Mesendoderm (in vitro differentiated cells): Measurements from ENCODE around the gene ZBED5.

Experiments
- DNase-seq: peaks from one replicate; pipeline ENCODE4 v3.0.0; 2013
- H2AK5ac ChIP-seq: 2 replicates; pipeline ENCODE4 v1.6.1; 2013; ENCODE audit warnings: low read length, inconsistent platforms
- H2BK120ac ChIP-seq: 2 replicates; pipeline ENCODE4 v1.6.1; 2013; ENCODE audit warnings: low read depth, mild to moderate bottlenecking, low read length, moderate library complexity, mixed read lengths
- H2BK15ac ChIP-seq: replicated peaks from 2 replicates; pipeline ENCODE4 v1.6.1; 2013; ENCODE audit warnings: low read depth, mild to moderate bottlenecking, moderate library complexity
- H2BK5ac ChIP-seq: 2 replicates; pipeline ENCODE4 v1.6.1; 2013; ENCODE audit warnings: low read length, inconsistent platforms
- H3K18ac ChIP-seq: 2 replicates; pipeline ENCODE4 v1.6.1; 2013; ENCODE audit warnings: mild to moderate bottlenecking, low read length, mixed read lengths
- H3K23ac ChIP-seq: one replicate; pipeline ENCODE4 v1.6.1; 2013; ENCODE audit warnings: low read length
- H3K27ac ChIP-seq: 2 replicates; pipeline ENCODE4 v1.5.1; 2013; ENCODE audit warnings: low read depth, mild to moderate bottlenecking, inconsistent platforms, low read length, moderate library complexity
- H3K27me3 ChIP-seq: 2 replicates; pipeline ENCODE4 v1.6.1; 2013; ENCODE audit warnings: low read length, control low read depth, mild to moderate bottlenecking, inconsistent platforms; ENCODE audit not compliant: insufficient read depth, poor library complexity
- H3K36me3 ChIP-seq: 2 replicates; pipeline ENCODE4 v1.6.1; 2013; ENCODE audit warnings: low read length, inconsistent platforms; ENCODE audit not compliant: control insufficient read depth, insufficient read depth
- H3K4ac ChIP-seq: one replicate; pipeline ENCODE4 v1.6.1; 2013; ENCODE audit warnings: low read depth, mild to moderate bottlenecking, low read length, moderate library complexity
- H3K4me1 ChIP-seq: 2 replicates; pipeline ENCODE4 v1.6.1; 2013; ENCODE audit warnings: low read depth, low read length, inconsistent platforms; ENCODE audit not compliant: control insufficient read depth
- H3K4me2 ChIP-seq: 2 replicates; pipeline ENCODE4 v1.6.1; 2013; ENCODE audit warnings: low read length
- H3K4me3 ChIP-seq: 2 replicates; pipeline ENCODE4 v1.5.1; 2013; ENCODE audit warnings: mild to moderate bottlenecking, low read length
- H3K56ac ChIP-seq: one replicate; pipeline ENCODE4 v1.6.1; 2013; ENCODE audit warnings: low read length
- H3K79me1 ChIP-seq: 2 replicates; pipeline ENCODE4 v1.6.1; 2013; ENCODE audit warnings: low read length, inconsistent platforms
- H3K79me2 ChIP-seq: 2 replicates; pipeline ENCODE4 v1.6.1; 2013; ENCODE audit warnings: mild to moderate bottlenecking, low read length; ENCODE audit not compliant: control insufficient read depth, insufficient read depth
- H3K9ac ChIP-seq: 2 replicates; pipeline ENCODE4 v1.6.1; 2013; ENCODE audit warnings: low read length, inconsistent platforms
- H4K5ac ChIP-seq: one replicate; pipeline ENCODE4 v1.6.1; 2013; ENCODE audit warnings: low read length
- H4K8ac ChIP-seq: one replicate; pipeline ENCODE4 v1.6.1; 2013; ENCODE audit warnings: low read depth, mild to moderate bottlenecking, control low read depth, low read length, moderate library complexity
- WGBS: extraction: QIAGEN DNeasy Blood & Tissue Kit; methylation state at CpG from one replicate; pipeline ENCODE4 v1.1.7; 2013; ENCODE audit warnings: low lambda C conversion rate, missing lambda C conversion rate; ENCODE audit not compliant: insufficient coverage; ENCODE audit errors: extremely low coverage; 5-methylcytosine and 5-hydroxymethylcytosine counted together

Gene ZBED5

GRCh38 chr11:10875430-10876021 is 17.7 kb upstream of the ZBED5 start:
- no peaks in the 10 kb centered on the region for H3K79me2 ChIP-seq
- no peak overlapping the region for H3K27ac ChIP-seq
- WGBS: no CpG with 5 or more reads among the region's 2 CpGs
- H3K27me3 ChIP-seq: no peaks in the 10 kb centered on the region
- no peaks in the 10 kb centered on the region for H3K79me1 ChIP-seq
- no peaks in the 10 kb centered on the region for H3K4me1 ChIP-seq
- H3K4me3 ChIP-seq: no peak overlapping the region
- no peak overlapping the region for H3K18ac ChIP-seq
- H2BK120ac ChIP-seq: no peak overlapping the region
- no peak overlapping the region for H2BK5ac ChIP-seq
- H2AK5ac ChIP-seq: no peak overlapping the region
- no peak overlapping the region for H4K8ac ChIP-seq
- no peak overlapping the region for H3K56ac ChIP-seq
- no peaks in the 10 kb centered on the region for H3K36me3 ChIP-seq
- no peak overlapping the region for H3K4me2 ChIP-seq
- H3K4ac ChIP-seq: no peak overlapping the region
- H2BK15ac ChIP-seq: no peak overlapping the region
- H4K5ac ChIP-seq: no peak overlapping the region
- no peak overlapping the region for H3K23ac ChIP-seq
- no peak overlapping the region for H3K9ac ChIP-seq
- DNase-seq: no peak

DNA sequence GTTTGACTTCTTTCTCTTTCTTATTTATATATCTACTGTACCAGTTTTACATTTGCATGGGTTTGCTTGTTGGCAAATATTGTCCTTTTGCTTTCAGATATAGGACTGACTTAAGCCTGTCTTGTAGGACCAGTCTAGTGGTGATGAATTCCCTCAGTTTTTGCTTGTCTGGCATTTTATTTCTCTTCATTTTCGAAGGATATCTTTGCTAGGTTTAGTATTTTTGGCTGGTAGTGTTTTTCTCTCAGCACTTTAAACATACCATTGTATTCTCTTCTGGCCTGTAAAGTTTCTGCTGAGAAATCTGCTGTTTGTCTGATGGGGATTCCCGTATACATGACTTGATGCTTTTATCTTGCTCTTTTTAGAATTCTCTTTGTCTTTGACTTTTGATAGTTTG is 14.2 kb upstream of the ZBED5 start:
- no peak overlapping the region for H4K8ac ChIP-seq
- WGBS: no CpG with 5 or more reads among the region's 2 CpGs
- no peaks in the 10 kb centered on the region for H3K36me3 ChIP-seq
- H3K4ac ChIP-seq: no peak overlapping the region
- H3K18ac ChIP-seq: no peak overlapping the region
- DNase-seq: no peak
- no peak overlapping the region for H2BK5ac ChIP-seq
- H4K5ac ChIP-seq: no peak overlapping the region
- no peaks in the 10 kb centered on the region for H3K79me2 ChIP-seq
- H3K27ac ChIP-seq: no peak overlapping the region
- no peaks in the 10 kb centered on the region for H3K27me3 ChIP-seq
- H2BK15ac ChIP-seq: no peak overlapping the region
- H2AK5ac ChIP-seq: no peak overlapping the region
- no peak overlapping the region for H3K23ac ChIP-seq
- H3K56ac ChIP-seq: no peak overlapping the region
- H3K4me1 ChIP-seq: no peaks in the 10 kb centered on the region
- no peak overlapping the region for H3K4me2 ChIP-seq
- no peak overlapping the region for H3K4me3 ChIP-seq
- H3K9ac ChIP-seq: no peak overlapping the region
- H3K79me1 ChIP-seq: no peaks in the 10 kb centered on the region
- no peak overlapping the region for H2BK120ac ChIP-seq

GRCh38 chr11:10868352-10868751 is 10.5 kb upstream of the ZBED5 start:
- Histone ChIP-seq H3K4me1 (no peaks in the 10 kb centered on the region), H2BK120ac (no peak overlapping the region), H2BK5ac (no peak overlapping the region), H2AK5ac (no peak overlapping the region), H3K4me3 (no peak overlapping the region), H2BK15ac (no peak overlapping the region), H3K79me1 (no peaks in the 10 kb centered on the region), H3K79me2 (no peaks in the 10 kb centered on the region), H3K27me3 (no peaks in the 10 kb centered on the region), H3K36me3 (no peaks in the 10 kb centered on the region), H3K56ac (no peak overlapping the region), H3K4me2 (no peak overlapping the region), H4K5ac (no peak overlapping the region), H4K8ac (no peak overlapping the region), H3K23ac (no peak overlapping the region), H3K4ac (no peak overlapping the region), H3K18ac (no peak overlapping the region), H3K27ac (no peak overlapping the region), H3K9ac (no peak overlapping the region)
- DNase-seq: no peak
- no CpG with 5 or more reads among the region's 3 CpGs for WGBS

DNA sequence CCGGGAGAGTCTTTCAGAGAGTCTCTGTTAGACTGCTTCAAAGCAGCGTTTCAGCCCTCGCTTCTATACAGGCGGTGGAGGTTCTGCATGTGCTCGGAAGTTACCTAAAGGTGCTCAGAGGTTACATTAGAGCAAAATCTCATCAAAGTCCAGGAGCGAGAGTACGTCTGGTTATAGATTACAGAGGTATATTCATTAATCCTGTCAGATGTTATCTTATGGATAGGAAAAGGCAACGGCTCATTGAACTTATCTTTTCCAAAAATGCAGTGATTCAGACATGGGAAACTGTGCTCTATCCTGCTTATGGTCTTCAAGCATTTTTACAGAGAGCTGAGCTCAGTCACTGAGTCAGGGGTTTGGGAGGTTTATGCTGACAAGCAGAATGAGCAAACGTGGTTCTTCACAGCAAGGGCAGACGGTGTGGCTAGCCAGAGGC is 9.1 kb upstream of the ZBED5 start:
- H3K18ac ChIP-seq: no peak overlapping the region
- no peak overlapping the region for H3K56ac ChIP-seq
- no peak overlapping the region for H2BK15ac ChIP-seq
- H3K27ac ChIP-seq: no peak overlapping the region
- no peak overlapping the region for H3K23ac ChIP-seq
- H3K79me1 ChIP-seq: no peaks in the 10 kb centered on the region
- no CpG with 5 or more reads among the region's 10 CpGs for WGBS
- H2AK5ac ChIP-seq: no peak overlapping the region
- H3K4me1 ChIP-seq: no peaks in the 10 kb centered on the region
- no peak overlapping the region for H4K5ac ChIP-seq
- no peak overlapping the region for H3K4ac ChIP-seq
- H3K79me2 ChIP-seq: no peaks in the 10 kb centered on the region
- no peak overlapping the region for H3K4me3 ChIP-seq
- no peak overlapping the region for H3K4me2 ChIP-seq
- no peak for DNase-seq
- no peaks in the 10 kb centered on the region for H3K36me3 ChIP-seq
- H3K27me3 ChIP-seq: no peaks in the 10 kb centered on the region
- H4K8ac ChIP-seq: no peak overlapping the region
- no peak overlapping the region for H2BK5ac ChIP-seq
- no peak overlapping the region for H2BK120ac ChIP-seq
- H3K9ac ChIP-seq: no peak overlapping the region

GRCh38 chr11:10865837-10866270 is 8.0 kb upstream of the ZBED5 start:
- Histone ChIP-seq H3K4me1 (no peaks in the 10 kb centered on the region), H3K79me1 (no peaks in the 10 kb centered on the region), H4K8ac (no peak overlapping the region), H4K5ac (no peak overlapping the region), H3K4me2 (no peak overlapping the region), H3K23ac (no peak overlapping the region), H3K18ac (no peak overlapping the region), H3K4ac (no peak overlapping the region), H2BK120ac (no peak overlapping the region), H3K79me2 (no peaks in the 10 kb centered on the region), H2AK5ac (no peak overlapping the region), H3K4me3 (no peak overlapping the region), H3K27me3 (no peaks in the 10 kb centered on the region), H3K9ac (no peak overlapping the region), H2BK5ac (no peak overlapping the region), H3K56ac (no peak overlapping the region), H3K36me3 (no peaks in the 10 kb centered on the region), H2BK15ac (no peak overlapping the region), H3K27ac (no peak overlapping the region)
- DNase-seq: no peak

GRCh38 chr11:10864688-10865087 is 6.8 kb upstream of the ZBED5 start:
- Histone ChIP-seq H3K4me2 (no peak overlapping the region), H3K79me2 (no peaks in the 10 kb centered on the region), H3K23ac (no peak overlapping the region), H3K27me3 (no peaks in the 10 kb centered on the region), H4K5ac (no peak overlapping the region), H3K79me1 (no peaks in the 10 kb centered on the region), H3K18ac (no peak overlapping the region), H2BK120ac (no peak overlapping the region), H3K4ac (no peak overlapping the region), H3K9ac (no peak overlapping the region), H4K8ac (no peak overlapping the region), H3K4me1 (no peaks in the 10 kb centered on the region), H2BK15ac (no peak overlapping the region), H2BK5ac (no peak overlapping the region), H3K27ac (no peak overlapping the region), H3K56ac (no peak overlapping the region), H3K4me3 (no peak overlapping the region), H3K36me3 (no peaks in the 10 kb centered on the region), H2AK5ac (no peak overlapping the region)
- WGBS: no CpG with 5 or more reads among the region's 2 CpGs
- DNase-seq: no peak
